HG02943 (cell line): ENCODE measurements around the gene MAGI2.
"Not testable (repeated sequence)": the region's sequence is repeated elsewhere in the genome, so short reads cannot be mapped to it uniquely, and the experiment has no call there.

Experiments
- ATAC-seq: cut with Tn5 transposase; IDR thresholded peaks from one replicate; pipeline ENCODE4 v1.9.1; 2021; ENCODE audit warnings: mild to moderate bottlenecking, low read depth, moderate library complexity; ENCODE audit not compliant: unreplicated experiment

The MAGI2 gene

GRCh38 chr7:78345979-78346378 lies 1107.5 kb downstream of the MAGI2 start:
- no peak for ATAC-seq

- no peak for ATAC-seq
These were observed 1108.1 kb downstream of the MAGI2 start for GRCh38 chr7:78345293-78345911.

GRCh38 chr7:78334426-78334825 lies 1119.0 kb downstream of the MAGI2 start:
- ATAC-seq: no peak

GRCh38 chr7:78333530-78334425 lies 1119.7 kb downstream of the MAGI2 start:
- ATAC-seq: no peak

- no peak for ATAC-seq
These were observed 1124.3 kb downstream of the MAGI2 start for GRCh38 chr7:78329001-78329655.

- ATAC-seq: no peak
These were observed 1125.7 kb downstream of the MAGI2 start for GRCh38 chr7:78327718-78328117.

GRCh38 chr7:78326876-78327275 lies 1126.6 kb downstream of the MAGI2 start:
- no peak for ATAC-seq

GRCh38 chr7:78326189-78326588 lies 1127.3 kb downstream of the MAGI2 start:
- no peak for ATAC-seq

GRCh38 chr7:78323118-78323517 lies 1130.3 kb downstream of the MAGI2 start:
- ATAC-seq: no peak

- not testable (repeated sequence) for ATAC-seq
These were observed 1131.2 kb downstream of the MAGI2 start for GRCh38 chr7:78322231-78322630.

GRCh38 chr7:78317371-78317770 lies 1136.1 kb downstream of the MAGI2 start:
- no peak for ATAC-seq

GRCh38 chr7:78316110-78316509 lies 1137.4 kb downstream of the MAGI2 start:
- ATAC-seq: no peak

- no peak for ATAC-seq
These were observed 1138.3 kb downstream of the MAGI2 start for GRCh38 chr7:78315119-78315518.

GRCh38 chr7:78311181-78311580 lies 1142.3 kb downstream of the MAGI2 start:
- no peak for ATAC-seq

GRCh38 chr7:78307892-78308291 lies 1145.6 kb downstream of the MAGI2 start:
- no peak for ATAC-seq

GRCh38 chr7:78306634-78307033 lies 1146.8 kb downstream of the MAGI2 start:
- no peak for ATAC-seq

- no peak for ATAC-seq
These were observed 1152.1 kb downstream of the MAGI2 start for GRCh38 chr7:78301407-78301806.

GRCh38 chr7:78299088-78299487 lies 1154.4 kb downstream of the MAGI2 start:
- no peak for ATAC-seq

GRCh38 chr7:78296644-78297371 lies 1156.7 kb downstream of the MAGI2 start:
- ATAC-seq: no peak

GRCh38 chr7:78296046-78296597 lies 1157.3 kb downstream of the MAGI2 start:
- ATAC-seq: no peak
